GM10248 (cell line): ENCODE measurements around the gene PCDH9.

Source experiments
- CTCF ChIA-PET: fragments of 300-600 bp; sonication (Branson Sonifier 250); formaldehyde crosslinking; extraction: SDS; loops from one replicate; lab custom pipeline; 2021; ENCODE audit warnings: antibody characterized with exemption; lab: Yijun Ruan, JAX
- POLR2A ChIA-PET: fragments of 350-650 bp; sonication (Branson Sonifier 250); formaldehyde crosslinking; extraction: SDS; loops from one replicate; lab custom pipeline; 2020; ENCODE audit warnings: antibody characterized with exemption; lab: Yijun Ruan, JAX
- DNase-seq: peaks from one replicate; pipeline ENCODE4 v3.0.0; 2012; ENCODE audit errors: extremely low spot score
- CTCF ChIP-seq: IDR thresholded peaks from 2 replicates; pipeline ENCODE4 v1.5.1; 2012; ENCODE audit warnings: mild to moderate bottlenecking, low read depth; ENCODE audit errors: extremely low read depth, missing control alignments, control extremely low read depth

The PCDH9 gene

GRCh38 chr13:67137044-67137735 lies 92.9 kb downstream of the PCDH9 start:
- CTCF ChIA-PET = interaction anchor here (0.8 to 1.7 kb wide), 2 partner anchors 12 to 14 kb away, joined by 3 to 5 read pairs; no protein-coding TSS in a partner anchor
- DNase-seq = no peak
- POLR2A ChIA-PET = no interaction called here
- TF ChIP-seq CTCF = no peak

GRCh38 chr13:67136157-67136556 lies 94.0 kb downstream of the PCDH9 start:
- ChIA-PET POLR2A (no interaction called here), CTCF (no interaction called here)
- no peak for TF ChIP-seq CTCF
- no peak for DNase-seq

- TF ChIP-seq CTCF = no peak
- DNase-seq = no peak
- CTCF ChIA-PET = no interaction called here
Observed at GRCh38 chr13:67135356-67135755, 94.8 kb downstream of the PCDH9 start.

GRCh38 chr13:67134417-67135129 lies 95.6 kb downstream of the PCDH9 start:
- POLR2A ChIA-PET = no interaction called here
- no peak for DNase-seq
- CTCF ChIA-PET = no interaction called here
- TF ChIP-seq CTCF = no peak

More at GRCh38 chr13:67135356-67135755, 94.8 kb downstream of the PCDH9 start:
- POLR2A ChIA-PET = no interaction called here

- no peak for DNase-seq
- CTCF ChIA-PET = no interaction called here
- no peak for TF ChIP-seq CTCF
- POLR2A ChIA-PET = no interaction called here
Observed at GRCh38 chr13:67133476-67133875, 96.7 kb downstream of the PCDH9 start.

- ChIA-PET POLR2A (no interaction called here), CTCF (no interaction called here)
- TF ChIP-seq CTCF = no peak
- DNase-seq = no peak
Observed at GRCh38 chr13:67131393-67131792, 98.7 kb downstream of the PCDH9 start.
